Suprapubic skin (tissue), 3 donors: ENCODE data around the gene COL11A1.

Source experiments
- CTCF ChIP-seq, 2 donors: fragments of 200-600 bp in 1 of 2; fragments of 450-650 bp in 1 of 2; sonication (generic) in 1 of 2; IDR thresholded peaks; one replicate each; pipeline ENCODE4 v1.5.1; 2016 to 2019; ENCODE audit warnings: antibody characterized with exemption in 2 of 2, mild to moderate bottlenecking in 1 of 2, moderate library complexity in 1 of 2
- POLR2A ChIP-seq, 2 donors: fragments of 450-650 bp; IDR thresholded peaks; one replicate each; pipeline ENCODE4 v1.6.1; 2017; ENCODE audit warnings: antibody characterized with exemption in 2 of 2, mild to moderate bottlenecking in 2 of 2, moderate library complexity in 2 of 2

- TF ChIP-seq CTCF (IDR thresholded peaks at IDR 0.05): no peak
- no peak for TF ChIP-seq POLR2A (IDR thresholded peaks at IDR 0.05)
Observed at GRCh38 chr1:102884238-102884637, 224.1 kb downstream of the COL11A1 start.
